Measurements from ENCODE around the gene LINGO1.

Gene LINGO1

DNA sequence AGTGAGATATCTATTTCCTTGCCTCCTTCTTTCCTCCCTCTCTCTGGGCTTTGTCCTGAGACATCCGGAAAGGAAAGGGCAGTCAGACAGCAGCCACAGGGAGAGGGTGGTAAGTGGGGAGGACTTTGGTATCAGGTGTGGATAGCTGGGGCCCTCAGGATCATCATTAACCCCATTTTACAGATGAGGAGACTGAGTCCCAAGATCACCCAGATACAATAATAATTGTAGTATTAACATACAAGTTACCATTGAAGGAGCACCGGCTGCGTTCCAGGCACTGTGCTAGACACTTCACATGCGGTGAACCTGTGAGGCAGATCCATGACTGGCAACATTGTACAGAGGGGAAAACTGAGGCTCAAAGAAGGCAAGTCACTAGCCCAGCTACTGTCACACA is 15.2 kb upstream of the LINGO1 start:
- in situ Hi-C loops (cut with MboI; ENCODE audit: low sequenced_read_pairs, unreplicated experiment), result no loop called here
- no peak for DNase-seq (ENCODE audit: low spot score)
- TF ChIP-seq, protein P1, sequence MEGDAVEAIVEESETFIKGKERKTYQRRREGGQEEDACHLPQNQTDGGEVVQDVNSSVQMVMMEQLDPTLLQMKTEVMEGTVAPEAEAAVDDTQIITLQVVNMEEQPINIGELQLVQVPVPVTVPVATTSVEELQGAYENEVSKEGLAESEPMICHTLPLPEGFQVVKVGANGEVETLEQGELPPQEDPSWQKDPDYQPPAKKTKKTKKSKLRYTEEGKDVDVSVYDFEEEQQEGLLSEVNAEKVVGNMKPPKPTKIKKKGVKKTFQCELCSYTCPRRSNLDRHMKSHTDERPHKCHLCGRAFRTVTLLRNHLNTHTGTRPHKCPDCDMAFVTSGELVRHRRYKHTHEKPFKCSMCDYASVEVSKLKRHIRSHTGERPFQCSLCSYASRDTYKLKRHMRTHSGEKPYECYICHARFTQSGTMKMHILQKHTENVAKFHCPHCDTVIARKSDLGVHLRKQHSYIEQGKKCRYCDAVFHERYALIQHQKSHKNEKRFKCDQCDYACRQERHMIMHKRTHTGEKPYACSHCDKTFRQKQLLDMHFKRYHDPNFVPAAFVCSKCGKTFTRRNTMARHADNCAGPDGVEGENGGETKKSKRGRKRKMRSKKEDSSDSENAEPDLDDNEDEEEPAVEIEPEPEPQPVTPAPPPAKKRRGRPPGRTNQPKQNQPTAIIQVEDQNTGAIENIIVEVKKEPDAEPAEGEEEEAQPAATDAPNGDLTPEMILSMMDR (IDR thresholded peaks at IDR 0.05; ENCODE audit: borderline replicate concordance, control extremely low read depth, extremely low read depth, insufficient read depth, missing control alignments), result no peak

DNA sequence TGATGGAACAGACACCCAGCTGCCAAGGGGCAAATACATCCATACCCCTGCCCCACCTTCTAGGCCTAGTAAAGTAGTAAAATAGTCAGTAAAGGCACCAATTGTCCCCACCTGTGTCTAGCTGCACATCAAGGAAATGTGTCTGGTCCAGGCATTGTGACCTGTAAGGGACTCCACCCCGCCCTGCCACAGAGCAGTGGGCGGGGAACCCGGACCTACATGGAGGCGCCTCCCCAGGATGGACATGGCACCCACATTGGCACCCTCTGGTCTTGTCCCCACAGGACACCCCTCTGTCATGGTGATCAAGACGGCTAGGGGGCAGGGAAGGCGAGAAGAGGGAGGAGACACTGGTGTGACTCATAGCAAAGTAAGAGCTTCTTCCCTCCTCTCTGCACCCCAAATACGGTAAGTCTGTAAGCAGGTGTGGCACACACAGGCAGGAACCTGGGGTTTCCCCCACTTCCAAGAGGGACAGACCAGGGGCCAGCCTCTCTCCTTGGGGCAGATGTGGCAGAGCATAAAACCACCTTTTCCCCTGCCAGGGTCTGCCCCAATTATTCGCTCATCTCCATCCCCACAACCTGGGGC is 13.5 kb upstream of the LINGO1 start:
- in situ Hi-C loops (cut with MboI; ENCODE audit: low sequenced_read_pairs, unreplicated experiment), result no loop called here
- no peak for DNase-seq (ENCODE audit: low spot score)
- TF ChIP-seq, protein P1 (IDR thresholded peaks at IDR 0.05; ENCODE audit: borderline replicate concordance, control extremely low read depth, extremely low read depth, insufficient read depth, missing control alignments), result no peak

DNA sequence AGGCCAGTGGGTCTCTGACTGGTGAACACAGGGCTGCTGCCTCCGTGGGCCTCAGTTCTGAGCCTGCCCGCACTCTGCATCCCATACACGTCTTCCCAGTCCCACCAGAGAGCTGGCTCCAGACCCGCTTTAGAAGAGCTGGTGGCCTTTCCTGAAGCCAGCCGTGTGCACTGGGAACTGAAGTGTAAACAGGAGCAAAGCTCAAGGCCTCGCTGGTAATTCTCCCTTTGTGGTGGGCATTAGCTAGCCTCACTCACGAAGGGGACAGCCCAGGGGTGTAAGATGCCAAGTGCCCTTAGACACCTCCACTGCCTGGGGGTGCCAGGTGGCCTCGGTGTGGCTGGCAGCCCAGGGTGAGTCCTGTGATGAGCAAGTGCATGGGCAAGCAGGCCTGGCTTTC is 12.9 kb upstream of the LINGO1 start:
- DNase-seq (ENCODE audit: low spot score), result no peak

DNA sequence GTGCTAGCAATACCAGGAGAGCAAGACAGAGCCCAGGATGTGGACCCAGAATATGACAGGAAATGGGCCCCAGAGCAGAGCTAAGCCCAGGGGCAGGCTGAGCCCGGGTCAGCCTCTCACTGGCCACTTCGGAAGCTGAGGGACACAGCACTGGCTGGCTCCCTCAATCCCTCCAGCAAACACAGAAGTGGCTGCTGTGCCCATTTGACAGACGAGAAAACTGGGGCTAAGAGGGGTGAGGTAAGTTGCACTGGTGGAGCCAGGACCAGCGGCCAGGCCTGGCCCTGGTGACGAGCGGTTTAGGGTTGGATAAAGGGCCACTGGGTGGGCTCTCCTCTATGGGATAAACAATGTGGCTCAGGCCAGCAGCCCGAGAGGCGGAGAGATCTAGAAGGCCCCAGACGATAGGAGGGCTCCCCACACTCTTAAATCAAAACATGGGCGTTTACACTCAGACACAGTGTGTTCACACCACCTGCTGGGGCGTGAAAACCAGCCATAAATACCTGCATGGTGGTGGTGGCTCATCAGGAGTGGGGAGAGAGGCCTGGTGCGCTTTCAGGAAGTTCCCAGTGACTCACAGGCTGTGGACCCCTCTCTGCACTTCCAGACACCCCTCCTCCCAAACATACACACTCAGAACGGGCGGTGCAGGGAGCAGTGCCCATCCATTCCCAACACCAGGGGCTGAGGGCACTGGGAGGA is 12.0 kb upstream of the LINGO1 start:
- in situ Hi-C loops (cut with MboI; ENCODE audit: low sequenced_read_pairs, unreplicated experiment), result no loop called here
- TF ChIP-seq, protein P1 (IDR thresholded peaks at IDR 0.05; ENCODE audit: borderline replicate concordance, control extremely low read depth, extremely low read depth, insufficient read depth, missing control alignments), result no peak
- DNase-seq (ENCODE audit: low spot score), result no peak

More for the DNA sequence above, 12.9 kb upstream of the LINGO1 start:
- in situ Hi-C loops (cut with MboI; ENCODE audit: low sequenced_read_pairs, unreplicated experiment), result no loop called here
- TF ChIP-seq, protein P1 (IDR thresholded peaks at IDR 0.05; ENCODE audit: borderline replicate concordance, control extremely low read depth, extremely low read depth, insufficient read depth, missing control alignments), result no peak

DNA sequence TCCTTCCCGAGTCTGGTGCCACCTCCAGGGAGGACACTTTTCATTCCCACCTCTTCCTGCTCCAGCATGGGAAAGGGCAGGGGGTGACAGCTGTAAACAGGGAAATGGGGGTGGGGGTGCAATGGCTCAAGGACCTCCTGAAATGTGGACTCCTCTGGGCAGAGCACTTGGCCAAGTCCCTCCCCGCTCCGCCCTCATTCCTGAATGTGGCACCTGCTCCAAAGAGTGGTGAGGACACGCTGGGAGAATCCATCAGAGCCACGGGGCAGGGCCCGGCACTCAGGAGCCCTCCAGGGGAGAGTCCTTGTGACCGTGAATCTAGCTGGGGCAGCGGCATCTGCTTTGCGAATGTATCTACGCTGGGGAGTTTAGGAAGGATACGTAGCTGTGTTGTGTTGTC is 11.1 kb upstream of the LINGO1 start:
- TF ChIP-seq, protein P1 (IDR thresholded peaks at IDR 0.05; ENCODE audit: borderline replicate concordance, control extremely low read depth, extremely low read depth, insufficient read depth, missing control alignments), result no peak
- in situ Hi-C loops (cut with MboI; ENCODE audit: low sequenced_read_pairs, unreplicated experiment), result no loop called here
- DNase-seq (ENCODE audit: low spot score), result no peak

DNA sequence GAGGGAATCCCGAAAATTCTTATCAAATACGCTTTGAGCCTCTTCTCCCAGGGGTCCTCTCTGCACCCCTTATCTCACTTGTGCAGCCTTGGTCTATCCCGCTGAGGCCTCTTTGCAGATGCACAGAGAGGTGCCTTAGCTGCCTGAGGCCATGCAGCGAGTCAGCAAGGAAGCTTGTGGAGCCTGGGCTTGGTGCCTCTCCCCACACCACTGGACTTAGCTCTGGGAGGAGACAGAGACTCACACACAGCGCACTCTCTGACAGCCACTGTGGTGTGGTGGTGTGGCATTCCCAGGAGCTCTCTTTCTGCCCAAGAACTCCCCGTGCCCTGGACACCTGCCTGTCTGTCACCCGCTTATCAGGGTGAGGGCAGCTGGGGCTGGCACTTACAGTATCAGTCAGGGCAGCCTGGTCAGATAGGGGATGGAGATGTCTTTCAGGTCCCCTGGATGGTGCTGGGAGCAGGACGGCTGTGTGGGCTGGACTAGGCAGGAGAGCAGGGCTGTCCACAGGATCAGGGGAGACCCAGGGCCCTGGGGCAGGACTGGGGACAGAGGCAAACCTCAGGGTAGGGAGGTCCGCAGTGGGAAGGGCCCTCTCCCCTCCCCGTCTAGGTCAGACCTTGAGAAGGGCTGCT is 10.2 kb upstream of the LINGO1 start:
- in situ Hi-C loops (cut with MboI; ENCODE audit: low sequenced_read_pairs, unreplicated experiment), result no loop called here
- DNase-seq (ENCODE audit: low spot score), result no peak
- TF ChIP-seq, protein P1 (IDR thresholded peaks at IDR 0.05; ENCODE audit: borderline replicate concordance, control extremely low read depth, extremely low read depth, insufficient read depth, missing control alignments), result no peak
